Lung (tissue), 12 donors: ENCODE measurements around the gene ADAMTSL1. TPM values are rescaled to one million over a fixed set of nuclear protein-coding genes. Genes with fewer than 3 reads are reported as not detected.

Source experiments
- ATAC-seq: fragments of 200-7000 bp; cut with Tn5 transposase; one replicate; pipeline ENCODE4 v1.9.1; 2020; ENCODE audit warnings: moderate number of reproducible peaks; ENCODE audit not compliant: insufficient read depth, low FRiP score
- DNase-seq, 3 donors: peaks; one replicate each; pipeline ENCODE4 v3.0.0-alpha.2; 2013 to 2017
- H3K27ac ChIP-seq, 2 donors: one replicate each; pipeline ENCODE4 v1.5.1; 2013; ENCODE audit warnings: mild to moderate bottlenecking in 2 of 2, moderate library complexity in 2 of 2, control low read depth in 1 of 2, inconsistent platforms in 1 of 2, low read depth in 1 of 2, low read length in 1 of 2
- H3K27me3 ChIP-seq, 3 donors: one replicate each; pipeline ENCODE4 v1.5.1; 2013; ENCODE audit warnings: low read length in 2 of 3; ENCODE audit not compliant: control insufficient read depth in 3 of 3, insufficient read depth in 3 of 3
- H3K36me3 ChIP-seq, 4 donors: one replicate each; pipeline ENCODE4 v1.5.1; 2013; ENCODE audit warnings: low read length in 4 of 4, mild to moderate bottlenecking in 1 of 4, moderate library complexity in 1 of 4; ENCODE audit not compliant: control insufficient read depth in 4 of 4, insufficient read depth in 4 of 4
- H3K4me1 ChIP-seq, 5 donors: one replicate each; pipeline ENCODE4 v1.5.1; 2013; ENCODE audit warnings: low read length in 5 of 5, mild to moderate bottlenecking in 2 of 5, moderate library complexity in 1 of 5; ENCODE audit not compliant: control insufficient read depth in 5 of 5, insufficient read depth in 5 of 5
- H3K4me3 ChIP-seq: one replicate; pipeline ENCODE4 v1.5.1; 2013; ENCODE audit warnings: mild to moderate bottlenecking, control low read depth, moderate library complexity
- H3K9ac ChIP-seq, 2 donors: one replicate each; pipeline ENCODE4 v1.5.1; 2013; ENCODE audit warnings: low read length in 2 of 2, control low read depth in 1 of 2; ENCODE audit not compliant: insufficient read depth in 1 of 2
- H3K9me3 ChIP-seq, 4 donors: one replicate each; pipeline ENCODE4 v1.5.1; 2013; ENCODE audit warnings: low read length in 3 of 4, mild to moderate bottlenecking in 1 of 4, moderate library complexity in 1 of 4; ENCODE audit not compliant: control insufficient read depth in 4 of 4, insufficient read depth in 3 of 4
- WGBS, 2 donors: extraction: QIAGEN DNeasy Blood & Tissue Kit; methylation state at CpG; one replicate each; pipeline ENCODE4 v1.1.7; 2013; 5-methylcytosine and 5-hydroxymethylcytosine counted together
- polyA plus RNA-seq, 2 donors: library from polyadenylated mRNA; stranded (reverse); fragments of 200-250 nt; gene quantifications; one replicate each; pipeline ENCODE4 v1.2.1, GENCODE V29; 2013
- total RNA-seq, 2 donors: library from RNA; depleted of rRNA in 1 of 2; stranded (reverse); fragments of >200 nt in 1 of 2; gene quantifications; one replicate each; pipeline ENCODE4 v1.2.1, GENCODE V29; 2014 to 2021
- TF ChIP-seq, protein P1 (sequence below): IDR thresholded peaks from 2 replicates; pipeline ENCODE4 v1.5.1; 2012; ENCODE audit warnings: mild to moderate bottlenecking; ENCODE audit errors: control extremely low read depth, extremely low read depth
- donor health status: control.
- donor health status: control.
- donor health status: Bipolar disorder and iron deficiency.
- donor health status: healthy.
- donor health status: DM: yes; HTN: yes; CAD: no.

ADAMTSL1 gene
- total and polyA plus RNA-seq, 4 donors, result 0.25 to 36.2 (median 1.4) TPM

DNA sequence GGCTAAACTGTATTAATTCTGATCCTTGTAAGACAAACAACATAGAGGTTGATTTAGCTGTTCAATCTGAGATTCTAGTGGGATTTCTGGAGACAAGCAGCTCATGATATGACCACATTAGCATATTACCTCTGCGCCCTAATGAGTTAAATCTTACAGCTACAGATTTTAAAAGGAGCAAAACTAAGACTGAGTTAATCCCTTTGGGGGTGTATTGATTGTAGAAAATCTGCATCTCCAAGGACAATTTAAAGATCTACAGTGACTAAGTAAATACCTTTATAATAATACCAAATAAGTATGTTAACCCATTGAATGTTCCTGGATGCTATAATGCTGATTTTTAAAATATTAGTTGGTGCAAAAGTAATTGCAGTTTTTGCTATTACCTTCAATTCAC, 33.2 kb downstream of the ADAMTSL1 start:
- no peak overlapping the region for H3K27ac ChIP-seq
- no peaks in the 10 kb centered on the region for H3K36me3 ChIP-seq
- no peak for ATAC-seq
- H3K4me3 ChIP-seq, result no peak overlapping the region
- TF ChIP-seq, protein P1, sequence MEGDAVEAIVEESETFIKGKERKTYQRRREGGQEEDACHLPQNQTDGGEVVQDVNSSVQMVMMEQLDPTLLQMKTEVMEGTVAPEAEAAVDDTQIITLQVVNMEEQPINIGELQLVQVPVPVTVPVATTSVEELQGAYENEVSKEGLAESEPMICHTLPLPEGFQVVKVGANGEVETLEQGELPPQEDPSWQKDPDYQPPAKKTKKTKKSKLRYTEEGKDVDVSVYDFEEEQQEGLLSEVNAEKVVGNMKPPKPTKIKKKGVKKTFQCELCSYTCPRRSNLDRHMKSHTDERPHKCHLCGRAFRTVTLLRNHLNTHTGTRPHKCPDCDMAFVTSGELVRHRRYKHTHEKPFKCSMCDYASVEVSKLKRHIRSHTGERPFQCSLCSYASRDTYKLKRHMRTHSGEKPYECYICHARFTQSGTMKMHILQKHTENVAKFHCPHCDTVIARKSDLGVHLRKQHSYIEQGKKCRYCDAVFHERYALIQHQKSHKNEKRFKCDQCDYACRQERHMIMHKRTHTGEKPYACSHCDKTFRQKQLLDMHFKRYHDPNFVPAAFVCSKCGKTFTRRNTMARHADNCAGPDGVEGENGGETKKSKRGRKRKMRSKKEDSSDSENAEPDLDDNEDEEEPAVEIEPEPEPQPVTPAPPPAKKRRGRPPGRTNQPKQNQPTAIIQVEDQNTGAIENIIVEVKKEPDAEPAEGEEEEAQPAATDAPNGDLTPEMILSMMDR, result no peak
- peaks cover 0 to 6% (median 0%) of the 10 kb centered on the region in 5 donors for H3K4me1 ChIP-seq
- 86 to 91% methylated on average over 1 of the region's 1 CpG for WGBS, 2 donors
- DNase-seq, result no peak
- H3K9me3 ChIP-seq, result no peaks in the 10 kb centered on the region
- H3K27me3 ChIP-seq, result peaks cover 0 to 2% (median 0%) of the 10 kb centered on the region in 3 donors
- no peak overlapping the region for H3K9ac ChIP-seq

DNA sequence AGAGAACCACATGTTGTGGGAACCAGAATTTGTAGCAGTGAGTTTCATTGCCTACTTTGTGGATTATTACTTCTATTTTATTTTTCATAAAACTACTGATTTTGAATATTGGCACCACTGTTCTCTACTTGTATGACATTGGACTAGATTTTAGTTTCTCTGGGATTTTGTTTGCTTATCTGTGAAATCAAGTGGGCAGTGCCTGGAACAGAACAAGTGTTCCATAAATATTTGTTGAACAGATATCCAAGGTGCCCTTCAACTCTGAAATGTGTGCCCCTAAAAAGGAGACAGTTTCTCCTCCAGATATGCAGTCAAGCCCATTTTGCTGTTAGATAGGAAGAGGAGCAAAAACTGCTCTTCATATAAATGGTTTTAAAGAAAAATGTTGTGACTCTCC, 42.6 kb downstream of the ADAMTSL1 start:
- ATAC-seq (no peak), DNase-seq (no peak)
- Histone ChIP-seq H3K27ac (no peak overlapping the region), H3K4me3 (no peak overlapping the region), H3K4me1 (peaks cover 0 to 14% (median 0%) of the 10 kb centered on the region in 5 donors), H3K27me3 (no peaks in the 10 kb centered on the region), H3K36me3 (no peaks in the 10 kb centered on the region), H3K9ac (no peak overlapping the region), H3K9me3 (no peaks in the 10 kb centered on the region)
- TF ChIP-seq, protein P1, result no peak

DNA sequence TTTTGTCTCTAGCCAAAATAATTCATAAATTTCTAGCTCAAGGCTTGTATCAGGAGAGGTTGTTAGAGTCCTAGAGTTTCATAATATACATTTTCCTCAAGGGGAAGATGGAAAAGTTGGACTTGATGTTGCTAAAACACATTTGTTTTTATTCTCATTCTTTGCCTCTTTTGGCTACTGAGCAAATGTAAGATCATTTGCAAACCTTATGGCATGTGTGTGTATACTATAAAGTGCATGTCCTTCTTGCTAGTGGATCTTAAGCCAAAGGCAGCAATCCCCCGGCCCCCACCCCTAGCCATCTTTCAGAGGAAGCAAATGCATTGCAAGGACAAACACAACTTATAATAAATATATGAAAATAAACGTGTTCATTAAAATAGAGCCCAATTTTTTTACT, 43.0 kb downstream of the ADAMTSL1 start:
- DNase-seq (no peak), ATAC-seq (no peak)
- H3K9me3 ChIP-seq, result no peaks in the 10 kb centered on the region
- no peaks in the 10 kb centered on the region for H3K36me3 ChIP-seq
- TF ChIP-seq, protein P1, result no peak
- no peak overlapping the region for H3K27ac ChIP-seq
- no peak overlapping the region for H3K9ac ChIP-seq
- H3K4me1 ChIP-seq, result peaks cover 0 to 14% (median 0%) of the 10 kb centered on the region in 5 donors
- WGBS, 2 donors, result 69% methylated on average over 2 of the region's 2 CpGs
- H3K27me3 ChIP-seq, result no peaks in the 10 kb centered on the region
- no peak overlapping the region for H3K4me3 ChIP-seq

DNA sequence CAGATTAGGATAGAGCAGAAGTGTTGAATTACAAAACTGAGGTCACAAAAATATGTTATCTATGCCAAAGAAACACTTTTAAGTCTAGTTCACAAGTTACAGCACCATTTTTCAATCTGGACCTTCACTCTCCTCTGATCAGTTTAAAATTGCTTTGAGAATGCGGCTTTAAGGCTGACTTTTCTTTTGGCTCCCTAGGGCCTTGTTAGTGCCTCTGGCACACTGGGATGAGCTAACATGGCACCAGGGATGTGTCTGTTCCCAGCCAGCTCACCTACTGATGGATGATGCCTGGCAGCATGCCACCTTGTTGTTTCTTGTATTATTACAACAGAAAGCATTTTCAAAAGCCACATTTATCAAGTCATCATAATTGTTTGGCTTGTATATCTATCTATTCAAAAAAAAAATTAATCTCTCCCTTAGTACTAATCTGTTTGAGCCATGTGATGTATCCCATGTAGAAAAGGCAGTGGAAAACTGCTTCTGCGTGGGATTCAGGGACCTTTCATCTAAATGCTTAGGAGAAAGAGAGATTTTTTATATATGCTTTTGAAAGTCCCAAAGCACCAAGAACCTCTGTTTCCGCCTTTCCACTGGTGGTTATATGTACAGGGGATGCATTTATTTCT, 46.6 kb downstream of the ADAMTSL1 start:
- no peaks in the 10 kb centered on the region for H3K36me3 ChIP-seq
- peaks cover 0 to 14% (median 0%) of the 10 kb centered on the region in 5 donors for H3K4me1 ChIP-seq
- H3K27ac ChIP-seq, result no peak overlapping the region
- ATAC-seq, result no peak
- no peak overlapping the region for H3K9ac ChIP-seq
- peak in 1 of 3 donors; percentile 16 for DNase-seq
- no peak overlapping the region for H3K4me3 ChIP-seq
- WGBS, 2 donors, result 83 to 89% methylated on average over 3 of the region's 3 CpGs
- no peaks in the 10 kb centered on the region for H3K9me3 ChIP-seq
- no peaks in the 10 kb centered on the region for H3K27me3 ChIP-seq
- TF ChIP-seq, protein P1, result no peak
